Thymus (tissue), 11 donors: Measurements from ENCODE around the gene TADA1. TPM values are rescaled to one million over a fixed set of nuclear protein-coding genes. Genes with fewer than 3 reads are reported as not detected.
"Not testable (repeated sequence)": the region's sequence is repeated elsewhere in the genome, so short reads cannot be mapped to it uniquely, and the experiment has no call there.

Experiments
- DNase-seq, 9 donors: peaks; one replicate each; pipeline ENCODE4 v3.0.0-alpha.2; 2013; ENCODE audit warnings: low spot score in 9 of 9, low read depth in 6 of 9, missing footprints in 1 of 9
- H3K27ac ChIP-seq, 2 donors: one replicate each; pipeline ENCODE4 v1.5.1; 2013; ENCODE audit warnings: control low read depth in 1 of 2, low read depth in 1 of 2, low read length in 1 of 2, mild to moderate bottlenecking in 1 of 2, moderate library complexity in 1 of 2
- H3K27me3 ChIP-seq, 2 donors: one replicate each; pipeline ENCODE4 v1.5.1; 2013; ENCODE audit warnings: low read length in 1 of 2; ENCODE audit not compliant: control insufficient read depth in 2 of 2, insufficient read depth in 1 of 2
- H3K36me3 ChIP-seq, 2 donors: one replicate each; pipeline ENCODE4 v1.5.1; 2013; ENCODE audit warnings: low read length in 1 of 2, mild to moderate bottlenecking in 1 of 2, moderate library complexity in 1 of 2; ENCODE audit not compliant: control insufficient read depth in 2 of 2, insufficient read depth in 2 of 2
- H3K4me1 ChIP-seq, 2 donors: one replicate each; pipeline ENCODE4 v1.5.1; 2013; ENCODE audit warnings: low read length in 2 of 2; ENCODE audit not compliant: control insufficient read depth in 2 of 2, insufficient read depth in 2 of 2
- H3K4me3 ChIP-seq, 2 donors: one replicate each; pipeline ENCODE4 v1.5.1; 2013; ENCODE audit warnings: low read length in 2 of 2, control low read depth in 1 of 2, mild to moderate bottlenecking in 1 of 2
- H3K9me3 ChIP-seq, 2 donors: one replicate each; pipeline ENCODE4 v1.5.1; 2013; ENCODE audit warnings: low read length in 1 of 2, mild to moderate bottlenecking in 1 of 2; ENCODE audit not compliant: control insufficient read depth in 2 of 2, insufficient read depth in 1 of 2
- WGBS: extraction: QIAGEN DNeasy Blood & Tissue Kit; methylation state at CpG from one replicate; pipeline ENCODE4 v1.1.7; 2013; 5-methylcytosine and 5-hydroxymethylcytosine counted together
- polyA plus RNA-seq: library from polyadenylated mRNA; stranded (reverse); fragments of 200-250 nt; gene quantifications from one replicate; pipeline ENCODE4 v1.2.3, GENCODE V29; 2013
- total RNA-seq: library from RNA; stranded (reverse); fragments of 120-200 nt; gene quantifications from one replicate; pipeline ENCODE4 v1.2.4, GENCODE V29; 2013
- donor health status: healthy.

The TADA1 gene
- total and polyA plus RNA-seq, 2 donors: 16.5 to 17.3 TPM

GRCh38 chr1:166878173-166878917 lies 2.3 kb upstream of the TADA1 start:
- not testable (repeated sequence) for H3K27me3 ChIP-seq, DNase-seq, H3K27ac ChIP-seq, H3K9me3 ChIP-seq, H3K4me1 ChIP-seq, H3K36me3 ChIP-seq, H3K4me3 ChIP-seq
- WGBS: 98% methylated on average over 16 of the region's 21 CpGs

GRCh38 chr1:166876540-166876838 lies 425 bp upstream of the TADA1 start:
- Histone ChIP-seq H3K4me3 (peak overlapping the region; percentile 74 to 83), H3K36me3 (no peaks in the 10 kb centered on the region), H3K27me3 (no peaks in the 10 kb centered on the region), H3K4me1 (peaks cover 7 to 8% of the 10 kb centered on the region in 2 donors), H3K27ac (peak overlapping the region in 1 of 2 donors; percentile 28), H3K9me3 (peaks cover 0 to 3% of the 10 kb centered on the region in 2 donors)
- 2% methylated on average over 7 of the region's 7 CpGs for WGBS
- DNase-seq: no peak

GRCh38 chr1:166875302-166875733 lies 746 bp downstream of the TADA1 start:
- Histone ChIP-seq H3K4me3 (peak overlapping the region; percentile 74 to 83), H3K27ac (peak overlapping the region in 1 of 2 donors; percentile 36), H3K27me3 (no peaks in the 10 kb centered on the region), H3K36me3 (no peaks in the 10 kb centered on the region), H3K9me3 (peaks cover 0 to 3% of the 10 kb centered on the region in 2 donors), H3K4me1 (peaks cover 7 to 8% of the 10 kb centered on the region in 2 donors)
- 52% methylated on average over 8 of the region's 8 CpGs for WGBS
- DNase-seq: peak in 2 of 9 donors; percentile 6 to 35

- DNase-seq: no peak
- no peaks in the 10 kb centered on the region for H3K27me3 ChIP-seq
- H3K36me3 ChIP-seq: no peaks in the 10 kb centered on the region
- peaks cover 0 to 3% of the 10 kb centered on the region in 2 donors for H3K9me3 ChIP-seq
- H3K4me1 ChIP-seq: peaks cover 7 to 8% of the 10 kb centered on the region in 2 donors
- no peak overlapping the region for H3K27ac ChIP-seq
- 92% methylated on average over 8 of the region's 8 CpGs for WGBS
- H3K4me3 ChIP-seq: no peak overlapping the region
Measured at GRCh38 chr1:166874464-166874863, 1.6 kb downstream of the TADA1 start.

GRCh38 chr1:166870584-166870983 lies 5.5 kb downstream of the TADA1 start:
- H3K4me1 ChIP-seq: peaks cover 3 to 5% of the 10 kb centered on the region in 2 donors
- WGBS: 96% methylated on average over 4 of the region's 4 CpGs

GRCh38 chr1:166869318-166870099 lies 6.6 kb downstream of the TADA1 start:
- DNase-seq: no peak
- Histone ChIP-seq H3K9me3 (no peaks in the 10 kb centered on the region), H3K36me3 (peaks cover 9 to 18% of the 10 kb centered on the region in 2 donors), H3K4me3 (no peak overlapping the region), H3K4me1 (no peaks in the 10 kb centered on the region), H3K27me3 (no peaks in the 10 kb centered on the region), H3K27ac (no peak overlapping the region)
- WGBS: 89% methylated on average over 3 of the region's 3 CpGs

More at GRCh38 chr1:166870584-166870983, 5.5 kb downstream of the TADA1 start:
- no peak for DNase-seq
- H3K36me3 ChIP-seq: peaks cover 9 to 14% of the 10 kb centered on the region in 2 donors
- H3K9me3 ChIP-seq: no peaks in the 10 kb centered on the region
- no peak overlapping the region for H3K4me3 ChIP-seq
- H3K27me3 ChIP-seq: no peaks in the 10 kb centered on the region
- no peak overlapping the region for H3K27ac ChIP-seq

GRCh38 chr1:166868639-166869038 lies 7.4 kb downstream of the TADA1 start:
- Histone ChIP-seq H3K36me3 (peaks cover 14 to 25% of the 10 kb centered on the region in 2 donors), H3K9me3 (no peaks in the 10 kb centered on the region), H3K4me3 (no peak overlapping the region), H3K27me3 (no peaks in the 10 kb centered on the region), H3K4me1 (no peaks in the 10 kb centered on the region), H3K27ac (no peak overlapping the region)
- WGBS: 84% methylated on average over 7 of the region's 7 CpGs
- no peak for DNase-seq

- 96% methylated on average over 5 of the region's 5 CpGs for WGBS
- no peak for DNase-seq
- no peak overlapping the region for H3K4me3 ChIP-seq
- H3K27me3 ChIP-seq: no peaks in the 10 kb centered on the region
- no peaks in the 10 kb centered on the region for H3K4me1 ChIP-seq
- no peak overlapping the region for H3K27ac ChIP-seq
- no peaks in the 10 kb centered on the region for H3K9me3 ChIP-seq
- H3K36me3 ChIP-seq: peaks cover 21 to 41% of the 10 kb centered on the region in 2 donors
Measured at GRCh38 chr1:166865926-166866325, 10.1 kb downstream of the TADA1 start.

GRCh38 chr1:166859597-166859996 lies 16.5 kb downstream of the TADA1 start:
- Histone ChIP-seq H3K36me3 (peaks cover 50 to 72% of the 10 kb centered on the region in 2 donors), H3K27me3 (no peaks in the 10 kb centered on the region), H3K4me3 (no peak overlapping the region), H3K9me3 (no peaks in the 10 kb centered on the region), H3K27ac (no peak overlapping the region), H3K4me1 (no peaks in the 10 kb centered on the region)
- WGBS: 95% methylated on average over 5 of the region's 5 CpGs
- no peak for DNase-seq
